GM13977 (cell line): ENCODE measurements around the gene IPMK.
"Not testable (repeated sequence)": the region's sequence is repeated elsewhere in the genome, so short reads cannot be mapped to it uniquely, and the experiment has no call there.

ENCODE experiments used
- DNase-seq: peaks from one replicate; pipeline ENCODE4 v3.0.0; 2012; ENCODE audit warnings: low spot score
- CTCF ChIP-seq: IDR thresholded peaks from 2 replicates; pipeline ENCODE4 v1.5.1; 2012; ENCODE audit warnings: mild to moderate bottlenecking, control low read depth; ENCODE audit not compliant: insufficient read depth; ENCODE audit errors: extremely low read depth, missing control alignments
- in situ Hi-C: fragments of 300-500 bp; cut with MboI; formaldehyde crosslinking; loops from one replicate; pipeline ENCODE4 v1.12.0; 2022; ENCODE audit warnings: low sequenced_read_pairs, low pct_unique_long_range_greater_than_20kb, mixed read lengths, inconsistent platforms; ENCODE audit not compliant: unreplicated experiment

Gene IPMK

GRCh38 chr10:58265249-58265648 lies 2.4 kb downstream of the IPMK start:
- DNase-seq, result no peak
- in situ Hi-C loops, result no loop called here
- TF ChIP-seq CTCF, result no peak

GRCh38 chr10:58264780-58265179 lies 2.9 kb downstream of the IPMK start:
- no peak for DNase-seq
- in situ Hi-C loops, result no loop called here
- no peak for TF ChIP-seq CTCF

- no peak for DNase-seq
- in situ Hi-C loops, result no loop called here
- TF ChIP-seq CTCF, result no peak
Observed at GRCh38 chr10:58262766-58263165, 4.9 kb downstream of the IPMK start.

- in situ Hi-C loops, result no loop called here
- no peak for TF ChIP-seq CTCF
- no peak for DNase-seq
Observed at GRCh38 chr10:58260334-58260733, 7.4 kb downstream of the IPMK start.

- no peak for DNase-seq
- in situ Hi-C loops, result no loop called here
- no peak for TF ChIP-seq CTCF
Observed at GRCh38 chr10:58258977-58259692, 8.6 kb downstream of the IPMK start.

- DNase-seq, in situ Hi-C loops: not testable (repeated sequence)
Observed at GRCh38 chr10:58256013-58256780, 11.5 kb downstream of the IPMK start.

GRCh38 chr10:58254644-58255043 lies 13.1 kb downstream of the IPMK start:
- no peak for DNase-seq
- in situ Hi-C loops, result no loop called here
- no peak for TF ChIP-seq CTCF
